ENCODE measurements around the gene INMT.

Gene INMT

DNA sequence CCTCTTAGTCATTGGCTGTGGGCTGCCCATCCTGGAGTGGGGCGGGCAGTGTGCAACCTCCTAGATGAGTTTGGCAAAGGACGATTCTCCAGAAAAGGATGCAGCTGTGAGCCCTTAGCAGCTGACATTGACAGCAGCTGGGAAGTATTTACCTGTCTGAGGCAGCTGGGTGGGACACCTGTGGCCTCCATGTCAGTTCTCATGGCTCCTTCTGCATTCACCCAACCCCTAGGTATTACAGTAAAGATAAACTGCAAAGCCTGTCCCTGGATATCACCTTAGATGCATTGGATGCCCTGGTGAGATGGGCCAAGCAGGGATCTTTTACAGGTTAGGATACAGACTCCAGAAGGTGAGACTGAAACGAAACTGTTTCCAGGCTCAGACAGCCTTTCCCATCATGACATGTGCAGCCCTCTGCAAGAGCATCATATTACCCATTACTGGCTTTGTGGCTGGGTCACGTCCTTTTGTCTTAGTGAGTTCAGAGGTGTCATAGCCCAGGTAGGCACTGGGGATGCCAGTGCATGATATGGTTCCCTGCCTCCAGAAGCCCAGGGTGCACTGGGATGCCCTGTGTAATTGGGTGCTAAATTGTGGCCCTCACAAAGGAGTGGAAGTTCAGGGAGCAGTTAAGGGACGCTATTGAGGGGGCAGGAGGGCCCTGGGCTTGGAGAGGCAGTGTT, 48.2 kb downstream of the INMT start:
- peak; percentile 5 for DNase-seq (ENCODE audit: low read depth)
- H3K4me3 ChIP-seq (ENCODE audit: low read length), result no peak overlapping the region
- TF ChIP-seq, protein P1, sequence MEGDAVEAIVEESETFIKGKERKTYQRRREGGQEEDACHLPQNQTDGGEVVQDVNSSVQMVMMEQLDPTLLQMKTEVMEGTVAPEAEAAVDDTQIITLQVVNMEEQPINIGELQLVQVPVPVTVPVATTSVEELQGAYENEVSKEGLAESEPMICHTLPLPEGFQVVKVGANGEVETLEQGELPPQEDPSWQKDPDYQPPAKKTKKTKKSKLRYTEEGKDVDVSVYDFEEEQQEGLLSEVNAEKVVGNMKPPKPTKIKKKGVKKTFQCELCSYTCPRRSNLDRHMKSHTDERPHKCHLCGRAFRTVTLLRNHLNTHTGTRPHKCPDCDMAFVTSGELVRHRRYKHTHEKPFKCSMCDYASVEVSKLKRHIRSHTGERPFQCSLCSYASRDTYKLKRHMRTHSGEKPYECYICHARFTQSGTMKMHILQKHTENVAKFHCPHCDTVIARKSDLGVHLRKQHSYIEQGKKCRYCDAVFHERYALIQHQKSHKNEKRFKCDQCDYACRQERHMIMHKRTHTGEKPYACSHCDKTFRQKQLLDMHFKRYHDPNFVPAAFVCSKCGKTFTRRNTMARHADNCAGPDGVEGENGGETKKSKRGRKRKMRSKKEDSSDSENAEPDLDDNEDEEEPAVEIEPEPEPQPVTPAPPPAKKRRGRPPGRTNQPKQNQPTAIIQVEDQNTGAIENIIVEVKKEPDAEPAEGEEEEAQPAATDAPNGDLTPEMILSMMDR (IDR thresholded peaks at IDR 0.05; ENCODE audit: insufficient read depth, low read depth, low read length, missing control alignments), result no peak

DNA sequence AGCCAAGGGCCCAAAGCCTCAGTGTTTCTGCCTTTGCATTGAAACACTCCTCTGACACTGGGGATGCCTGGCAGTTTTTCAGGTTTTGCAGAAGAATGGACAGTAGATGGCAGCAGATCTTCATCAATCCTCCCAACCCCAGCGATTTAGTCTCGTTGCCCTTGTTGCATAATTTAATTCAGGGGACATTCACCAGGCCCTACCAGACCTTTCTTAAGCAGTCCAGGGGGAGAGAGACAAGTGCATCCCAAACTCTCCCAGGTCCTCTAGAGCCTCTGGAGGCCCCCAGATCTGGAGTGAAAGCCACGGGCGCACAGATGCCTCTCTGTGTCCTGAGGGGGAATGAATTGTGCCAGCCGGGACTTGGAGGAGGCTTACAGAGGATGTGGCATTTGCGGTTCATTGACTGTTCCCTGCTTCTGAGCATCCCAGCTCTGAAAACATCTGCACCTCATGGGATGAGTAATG, 48.9 kb downstream of the INMT start:
- TF ChIP-seq, protein P1 (IDR thresholded peaks at IDR 0.05; ENCODE audit: insufficient read depth, low read depth, low read length, missing control alignments), result peak; percentile 76
- no peak overlapping the region for H3K4me3 ChIP-seq (ENCODE audit: low read length)
- peak; percentile 81 for DNase-seq (ENCODE audit: low read depth)

DNA sequence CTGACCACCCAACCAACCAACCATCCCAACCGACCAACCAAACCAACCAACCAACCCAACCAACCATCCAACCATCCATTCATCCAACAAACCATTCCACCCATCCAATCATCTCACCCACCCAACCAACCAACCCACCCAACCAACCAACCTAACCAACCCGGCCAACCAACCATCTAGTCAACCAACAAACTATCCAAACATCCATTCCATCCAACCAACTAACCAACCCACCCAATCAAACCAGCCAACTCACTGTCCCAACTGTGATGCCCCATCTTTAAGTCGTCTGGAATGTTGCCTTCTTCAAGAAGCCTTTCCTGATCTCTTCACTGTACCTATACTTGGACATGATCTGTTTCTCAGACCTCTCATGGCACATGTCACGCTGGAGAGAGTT, 50.9 kb downstream of the INMT start:
- no peak for DNase-seq (ENCODE audit: low read depth)
- TF ChIP-seq, protein P1 (IDR thresholded peaks at IDR 0.05; ENCODE audit: insufficient read depth, low read depth, low read length, missing control alignments), result no peak

DNA sequence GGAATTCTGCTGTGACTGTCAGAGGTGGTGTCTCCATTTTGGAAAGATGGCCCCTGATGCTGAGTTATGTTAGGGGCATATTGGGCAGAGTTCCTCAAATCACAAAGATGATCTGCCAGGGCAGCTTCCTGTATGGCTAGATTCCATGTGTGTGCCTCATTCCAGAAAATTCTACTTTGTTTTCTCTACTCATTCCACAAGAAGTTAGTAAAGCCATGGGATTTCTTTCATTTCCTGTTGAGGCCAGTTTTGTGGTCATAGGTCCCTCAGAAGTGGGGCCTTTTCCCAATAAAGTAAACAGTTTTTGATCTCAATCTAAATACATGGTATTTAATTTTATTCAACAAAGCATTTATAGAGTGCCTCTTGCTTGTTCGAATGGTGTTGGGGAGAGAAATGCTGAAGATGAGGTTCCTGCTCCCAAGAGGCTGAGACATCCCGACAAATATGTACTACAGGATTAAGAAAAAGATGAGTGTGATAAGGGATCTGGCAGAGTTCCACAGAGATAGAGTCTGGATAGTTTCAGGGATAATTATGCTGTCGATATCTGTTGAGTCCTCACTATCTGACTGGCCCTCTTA, 52.2 kb downstream of the INMT start:
- peak; percentile 72 for DNase-seq (ENCODE audit: low read depth)
- TF ChIP-seq, protein P1 (IDR thresholded peaks at IDR 0.05; ENCODE audit: insufficient read depth, low read depth, low read length, missing control alignments), result no peak
- H3K4me3 ChIP-seq (ENCODE audit: low read length), result no peak overlapping the region

More for the DNA sequence above, 50.9 kb downstream of the INMT start:
- no peak overlapping the region for H3K4me3 ChIP-seq (ENCODE audit: low read length)

DNA sequence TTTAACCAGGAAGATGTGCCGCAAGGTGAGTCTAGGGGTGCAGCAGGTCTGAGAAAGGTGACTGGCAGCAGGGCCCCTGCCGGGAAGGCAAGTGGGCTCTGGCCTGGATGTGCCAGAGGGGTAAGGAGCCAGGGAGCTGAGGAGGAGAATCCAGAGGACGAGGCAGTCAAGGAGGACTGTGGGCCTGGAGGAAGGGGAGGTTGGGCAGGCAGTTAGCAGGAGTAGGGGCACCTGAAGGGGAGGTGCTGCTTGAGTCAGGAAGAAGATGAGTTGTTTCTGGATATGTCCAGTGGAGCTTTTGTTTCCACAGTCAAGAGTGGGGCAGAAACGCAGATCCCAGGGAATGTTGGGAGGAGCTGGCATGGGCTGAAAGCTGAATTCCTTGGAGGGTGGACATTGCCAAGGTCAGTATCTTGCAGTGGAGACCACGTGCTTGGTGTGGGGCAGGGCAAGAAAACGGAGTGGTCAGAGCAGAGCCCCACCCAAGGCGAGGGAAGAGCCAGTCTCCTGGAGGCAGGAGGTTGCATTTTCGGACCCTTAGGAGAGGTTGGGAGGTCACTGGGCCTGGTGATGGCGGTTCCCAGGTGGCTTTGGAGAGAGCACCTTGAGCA, 53.3 kb downstream of the INMT start:
- no peak for DNase-seq (ENCODE audit: low read depth)
- TF ChIP-seq, protein P1 (IDR thresholded peaks at IDR 0.05; ENCODE audit: insufficient read depth, low read depth, low read length, missing control alignments), result no peak
- no peak overlapping the region for H3K4me3 ChIP-seq (ENCODE audit: low read length)

DNA sequence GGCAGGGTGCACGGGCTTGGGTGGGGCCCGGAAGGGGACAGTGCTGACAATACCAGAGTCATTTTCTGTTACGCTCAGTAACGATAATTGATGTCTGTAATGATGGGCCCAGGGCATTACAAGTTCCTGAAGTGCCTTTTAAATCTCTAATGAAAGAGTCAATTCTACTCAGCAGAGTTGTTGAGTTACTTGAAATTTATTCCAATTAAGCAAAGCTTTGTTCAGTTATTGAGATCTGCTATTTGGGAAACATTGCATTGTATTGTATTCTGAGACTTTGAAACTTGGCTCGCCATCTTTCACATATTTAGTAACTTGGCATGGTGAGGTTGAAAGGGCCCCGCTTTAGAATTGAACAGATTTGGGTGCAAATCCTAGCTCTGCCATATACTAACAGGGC, 54.0 kb downstream of the INMT start:
- no peak overlapping the region for H3K4me3 ChIP-seq (ENCODE audit: low read length)
- TF ChIP-seq, protein P1 (IDR thresholded peaks at IDR 0.05; ENCODE audit: insufficient read depth, low read depth, low read length, missing control alignments), result no peak
- DNase-seq (ENCODE audit: low read depth), result no peak

Measured in epithelial cell of esophagus (primary cell).